ENCODE data around the gene ERN2. TPM values are rescaled to one million over a fixed set of nuclear protein-coding genes. Genes with fewer than 3 reads are reported as not detected.
A peak's percentile ranks its signal among the peaks of the same experiment; 100 is the strongest.

Gene ERN2
- total RNA-seq, 1 experiment from 2014 or later = 0.14 TPM

GRCh38 chr16:23666571-23667354, 46.3 kb downstream of the ERN2 start:
- in situ Hi-C loops (cut with HindIII; ENCODE audit: low pct_unique_long_range_greater_than_20kb, low sequenced_read_pairs) = no loop called here

GRCh38 chr16:23663918-23664317, 49.1 kb downstream of the ERN2 start:
- in situ Hi-C loops (cut with HindIII; ENCODE audit: low pct_unique_long_range_greater_than_20kb, low sequenced_read_pairs) = no loop called here
- DNase-seq (ENCODE audit: low read depth) = no peak

More at GRCh38 chr16:23666571-23667354, 46.3 kb downstream of the ERN2 start:
- DNase-seq (ENCODE audit: low read depth) = no peak

DNA sequence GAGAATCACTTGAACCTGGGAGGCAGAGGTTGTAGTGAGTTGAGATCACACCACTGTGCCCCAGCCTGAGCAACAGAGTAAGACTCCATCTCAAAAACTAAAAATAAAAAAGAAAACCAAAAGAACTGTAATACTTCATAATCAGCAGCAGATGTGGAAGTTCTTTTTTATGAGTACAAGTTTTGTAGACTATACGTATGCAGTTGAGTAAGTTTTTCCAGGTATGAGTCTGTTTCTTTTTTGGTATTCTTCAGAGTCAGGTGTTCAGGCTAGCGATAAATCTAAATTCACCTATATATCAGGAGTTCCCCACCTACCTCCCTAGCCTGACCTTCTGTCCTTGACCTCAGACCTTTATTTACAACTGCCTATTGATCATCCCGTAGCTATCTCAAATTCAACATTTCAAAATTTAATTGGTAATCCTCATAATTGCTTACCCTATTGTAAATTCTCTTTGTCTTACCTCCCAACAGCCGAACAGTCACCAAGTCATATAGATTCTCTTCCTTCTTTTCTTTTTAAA, 61.0 kb downstream of the ERN2 start:
- no peak for DNase-seq (ENCODE audit: low read depth)
- in situ Hi-C loops (cut with HindIII; ENCODE audit: low pct_unique_long_range_greater_than_20kb, low sequenced_read_pairs) = no loop called here

DNA sequence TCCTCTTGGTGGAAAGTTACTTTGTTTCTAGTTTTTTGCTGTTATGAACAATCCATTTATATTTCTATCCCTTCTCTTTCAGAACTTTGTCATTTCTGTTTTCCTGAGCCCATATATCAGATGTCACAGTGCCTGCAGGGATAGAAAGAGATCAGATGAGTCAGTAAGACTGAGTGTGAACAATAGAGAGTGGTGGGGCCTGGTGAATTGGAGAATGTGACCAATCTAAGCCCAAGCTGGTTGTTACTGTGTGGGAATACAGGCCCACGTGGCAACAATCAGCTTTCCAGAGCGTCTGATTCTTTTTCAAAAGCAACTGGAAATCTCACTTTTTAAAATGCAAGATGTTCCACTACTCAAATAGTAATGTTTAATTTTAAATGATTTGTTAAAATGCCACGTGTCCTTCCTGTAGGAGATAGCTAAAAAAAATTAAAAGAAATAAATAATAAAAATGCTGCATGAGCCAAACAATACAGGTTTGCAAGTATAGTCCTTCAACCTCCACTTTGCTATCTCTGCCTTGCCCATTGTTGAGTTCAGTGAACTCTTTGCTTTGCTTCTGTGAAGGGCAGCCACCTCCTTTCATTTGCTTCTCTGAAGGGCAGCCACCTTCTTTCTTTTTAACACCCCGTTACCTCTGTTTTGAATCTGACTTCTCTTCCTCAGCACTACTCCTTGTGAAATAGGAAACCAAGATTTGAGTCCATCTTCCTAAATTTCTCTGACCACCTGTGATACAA, 62.2 kb downstream of the ERN2 start:
- in situ Hi-C loops (cut with HindIII; ENCODE audit: low pct_unique_long_range_greater_than_20kb, low sequenced_read_pairs) = no loop called here

DNA sequence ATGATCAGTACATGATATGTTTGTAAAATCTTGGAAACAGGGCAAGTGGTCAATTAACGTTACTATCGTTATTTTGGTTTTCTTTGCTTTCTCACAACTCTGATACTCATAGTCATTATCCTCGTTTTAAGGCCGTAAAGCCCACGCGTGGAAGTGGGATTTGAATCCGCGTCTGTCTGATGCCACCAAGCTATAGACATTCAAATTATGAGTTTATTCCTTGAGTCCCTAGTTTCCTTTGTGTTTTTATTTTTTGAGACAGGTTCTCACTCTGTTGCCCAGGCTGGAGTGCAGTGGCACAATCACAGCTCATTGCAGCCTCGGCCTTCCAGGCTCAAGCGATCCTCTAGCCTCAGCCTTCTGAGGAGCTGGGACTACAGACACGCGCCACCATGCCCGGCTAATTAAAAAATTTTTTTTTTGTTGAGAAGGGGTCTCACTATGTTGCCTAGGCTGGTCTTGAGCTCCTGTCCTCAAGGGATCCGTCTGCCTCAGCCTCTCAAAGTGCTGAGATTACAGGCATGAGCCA, 70.7 kb downstream of the ERN2 start:
- in situ Hi-C loops (cut with HindIII; ENCODE audit: low pct_unique_long_range_greater_than_20kb, low sequenced_read_pairs) = no loop called here
- no peak for DNase-seq (ENCODE audit: low read depth)

More for the DNA sequence above, 62.2 kb downstream of the ERN2 start:
- DNase-seq (ENCODE audit: low read depth) = no peak

DNA sequence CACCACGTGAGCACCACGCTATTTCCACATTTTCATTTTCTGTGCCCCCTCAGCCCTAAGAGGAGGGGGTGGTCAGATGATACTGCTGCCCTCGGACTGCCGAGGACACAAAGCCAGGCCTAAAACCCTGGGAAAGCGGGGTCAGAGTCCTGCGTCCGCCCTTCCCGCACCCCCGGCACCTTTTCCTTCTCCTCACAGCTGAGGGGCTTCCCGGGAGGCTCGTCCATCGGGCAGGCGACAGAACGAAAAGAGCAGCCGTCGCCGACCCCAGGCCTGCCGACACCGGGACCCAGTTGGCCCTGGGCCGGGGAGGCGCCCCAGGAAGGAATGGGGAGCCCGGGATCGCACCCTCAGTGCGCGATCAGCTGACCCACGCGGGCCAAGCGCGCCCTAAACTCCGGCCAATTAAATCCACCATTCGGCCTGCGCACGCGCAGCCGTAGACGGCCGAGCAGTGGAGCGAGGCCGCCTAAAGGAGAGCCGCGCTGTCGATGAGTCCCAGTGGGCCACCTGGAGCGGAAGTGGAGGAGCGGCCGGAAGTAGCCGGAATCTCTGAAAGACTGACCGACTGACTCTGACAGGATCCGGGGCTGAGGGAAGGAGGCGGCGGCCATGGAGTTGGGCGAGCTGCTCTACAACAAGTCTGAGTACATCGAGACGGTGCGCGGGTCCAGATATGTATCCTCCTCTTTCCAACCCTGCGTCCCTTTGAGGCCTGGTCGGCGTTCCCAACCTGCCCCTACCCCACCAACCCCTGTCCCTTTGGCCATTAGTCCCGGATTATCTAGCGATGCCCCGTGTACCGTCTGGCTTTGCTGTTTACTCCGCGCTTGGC, 71.9 kb downstream of the ERN2 start, which contains the start of the genes DCTN5 and PALB2:
Gene DCTN5, plus strand, starts transcription at position 536 of the 835 bp plus-strand sequence. Its CDS starts 77 bp downstream, at position 613.
Gene PALB2, minus strand, starts transcription at position 380 of the 835 bp plus-strand sequence. Its CDS starts 153 bp downstream, at position 227.
- DNase-seq (ENCODE audit: low read depth) = peak; percentile 87
- in situ Hi-C loops (cut with HindIII; ENCODE audit: low pct_unique_long_range_greater_than_20kb, low sequenced_read_pairs) = no loop called here

GRCh38 chr16:23640615-23640930, 72.4 kb downstream of the ERN2 start:
- no peak for DNase-seq (ENCODE audit: low read depth)
- in situ Hi-C loops (cut with HindIII; ENCODE audit: low pct_unique_long_range_greater_than_20kb, low sequenced_read_pairs) = no loop called here

Other genes with a start within 250 kb of the ERN2 start
- 52.7 and 67.6 TPM in 2 replicates for gene GGA2, start 202.7 kb downstream of the ERN2 start, total RNA-seq (2014; rRNA removed; shearing (Covaris generic); ENCODE audit: low replicate concordance)
- gene EARS2, start 155.9 kb downstream of the ERN2 start, total RNA-seq (2014; rRNA removed; shearing (Covaris generic); ENCODE audit: low replicate concordance) = 32.9 and 108 TPM in 2 replicates
- gene UBFD1, start 155.5 kb downstream of the ERN2 start, total RNA-seq (2014; rRNA removed; shearing (Covaris generic); ENCODE audit: low replicate concordance) = 69.9 and 120 TPM in 2 replicates
- gene NDUFAB1, start 116.9 kb downstream of the ERN2 start, total RNA-seq (2014; rRNA removed; shearing (Covaris generic); ENCODE audit: low replicate concordance) = 147 and 186 TPM in 2 replicates
- gene PALB2, start 71.9 kb downstream of the ERN2 start, total RNA-seq (2014; rRNA removed; shearing (Covaris generic); ENCODE audit: low replicate concordance) = 8.0 and 12.0 TPM in 2 replicates
- 48.7 and 108 TPM in 2 replicates for gene DCTN5, start 71.8 kb downstream of the ERN2 start, total RNA-seq (2014; rRNA removed; shearing (Covaris generic); ENCODE audit: low replicate concordance)
- gene PLK1, start 34.3 kb downstream of the ERN2 start, total RNA-seq (2014; rRNA removed; shearing (Covaris generic); ENCODE audit: low replicate concordance) = 20.9 and 23.2 TPM in 2 replicates
- gene CHP2, start 41.8 kb upstream of the ERN2 start, total RNA-seq (2014; rRNA removed; shearing (Covaris generic); ENCODE audit: low replicate concordance) = not detected in 2 replicates
- gene PRKCB, start 122.8 kb upstream of the ERN2 start, total RNA-seq (2014; rRNA removed; shearing (Covaris generic); ENCODE audit: low replicate concordance) = not detected in 2 replicates

All from Caki2 (cell line).